IMR-90 (cell line): ENCODE results near the gene EPB41L3. TPM values are rescaled to one million over a fixed set of nuclear protein-coding genes. Genes with fewer than 3 reads are reported as not detected.

Experiments
- ATAC-seq: fragments of 200-7000 bp; cut with Tn5 transposase; 2 replicates; pipeline ENCODE4 v1.9.1; 2020; ENCODE audit warnings: low read depth, mild to moderate bottlenecking, moderate library complexity
- BruUV-seq: library from RNA; stranded (reverse); fragments of 400-500 nt; replicated peaks from 2 replicates; lab custom pipeline; 2021; lab: Mats Ljungman, UMichigan
- CTCF ChIA-PET: fragments of 300-600 bp; formaldehyde crosslinking; extraction: SDS; loops from one replicate; lab custom pipeline; 2021; ENCODE audit warnings: antibody characterized with exemption; lab: Yijun Ruan, JAX
- POLR2A ChIA-PET: fragments of 300-600 bp; sonication (Branson Sonifier 250); formaldehyde crosslinking; loops from one replicate; lab custom pipeline; 2022; ENCODE audit warnings: antibody characterized with exemption; ENCODE audit not compliant: unreplicated experiment; lab: Charles Lee
- DNase-seq: peaks from one replicate; pipeline ENCODE4 v3.0.0; 2013
- H2AFZ ChIP-seq: replicated peaks from 2 replicates; pipeline ENCODE3; 2013; ENCODE audit warnings: low read length, mild to moderate bottlenecking; ENCODE audit not compliant: poor library complexity
- H2AK5ac ChIP-seq: 2 replicates; pipeline ENCODE4 v1.6.1; 2013; ENCODE audit warnings: low read depth, low read length, inconsistent platforms
- H2AK9ac ChIP-seq: replicated peaks from 2 replicates; pipeline ENCODE3; 2013; ENCODE audit warnings: mild to moderate bottlenecking, low read depth, low read length, moderate library complexity; ENCODE audit not compliant: poor library complexity
- H2BK120ac ChIP-seq: 2 replicates; pipeline ENCODE4 v1.6.1; 2013; ENCODE audit warnings: low read depth, low read length, inconsistent platforms
- H2BK15ac ChIP-seq: 3 replicates; pipeline ENCODE4 v1.6.1; 2013; ENCODE audit warnings: low read depth, low read length, inconsistent platforms
- H2BK20ac ChIP-seq: 2 replicates; pipeline ENCODE4 v1.6.1; 2013; ENCODE audit warnings: low read depth, mild to moderate bottlenecking, inconsistent platforms, low read length, moderate library complexity
- H2BK5ac ChIP-seq: 2 replicates; pipeline ENCODE4 v1.6.1; 2013; ENCODE audit warnings: mild to moderate bottlenecking, low read depth, low read length, inconsistent platforms; ENCODE audit not compliant: poor library complexity, severe bottlenecking
- H3K14ac ChIP-seq: replicated peaks from 2 replicates; pipeline ENCODE4 v1.6.1; 2013; ENCODE audit warnings: low read depth, low read length, inconsistent platforms
- H3K18ac ChIP-seq: 2 replicates; pipeline ENCODE4 v1.6.1; 2013; ENCODE audit warnings: low read depth, low read length, control low read depth
- H3K23ac ChIP-seq: 2 replicates; pipeline ENCODE4 v1.6.1; 2013; ENCODE audit warnings: low read depth, low read length, inconsistent platforms
- H3K27ac ChIP-seq: 2 replicates; pipeline ENCODE4 v1.5.1; 2013; ENCODE audit warnings: mild to moderate bottlenecking, control low read depth, low read length; ENCODE audit not compliant: insufficient read depth
- H3K27me3 ChIP-seq: 2 replicates; pipeline ENCODE4 v1.6.1; 2013; ENCODE audit warnings: low read length; ENCODE audit not compliant: control insufficient read depth, insufficient read depth
- H3K36me3 ChIP-seq: 2 replicates; pipeline ENCODE4 v1.6.1; 2013; ENCODE audit warnings: low read length, mixed read lengths; ENCODE audit not compliant: control insufficient read depth, insufficient read depth
- H3K4ac ChIP-seq: 2 replicates; pipeline ENCODE4 v1.6.1; 2013; ENCODE audit warnings: low read depth, low read length, inconsistent platforms
- H3K4me1 ChIP-seq: 2 replicates; pipeline ENCODE4 v1.6.1; 2013; ENCODE audit warnings: low read length, mixed read lengths; ENCODE audit not compliant: control insufficient read depth, insufficient read depth
- H3K4me2 ChIP-seq: 2 replicates; pipeline ENCODE4 v1.6.1; 2013; ENCODE audit warnings: low read depth, mild to moderate bottlenecking, control low read depth, low read length, moderate library complexity
- H3K4me3 ChIP-seq: 2 replicates; pipeline ENCODE4 v1.5.1; 2013; ENCODE audit warnings: low read depth, mild to moderate bottlenecking, control low read depth, low read length, moderate library complexity; ENCODE audit not compliant: insufficient read depth
- H3K56ac ChIP-seq: 2 replicates; pipeline ENCODE4 v1.6.1; 2013; ENCODE audit warnings: low read length, inconsistent platforms; ENCODE audit not compliant: insufficient read depth; ENCODE audit errors: extremely low read depth
- H3K79me1 ChIP-seq, 2 experiments: 2 replicates each; pipeline ENCODE4 v1.6.1; 2013; ENCODE audit warnings: low read length in 2 of 2, inconsistent platforms in 1 of 2, low read depth in 1 of 2
- H3K9ac ChIP-seq: 2 replicates; pipeline ENCODE4 v1.6.1; 2013; ENCODE audit warnings: low read depth, low read length, control low read depth
- H3K9me1 ChIP-seq: 2 replicates; pipeline ENCODE4 v1.6.1; 2013; ENCODE audit warnings: low read length, inconsistent platforms; ENCODE audit not compliant: insufficient read depth
- H3K9me3 ChIP-seq: 2 replicates; pipeline ENCODE4 v1.6.1; 2013; ENCODE audit warnings: low read length; ENCODE audit not compliant: control insufficient read depth, insufficient read depth
- H4K20me1 ChIP-seq: 2 replicates; pipeline ENCODE4 v1.6.1; 2013; ENCODE audit warnings: low read length, inconsistent platforms; ENCODE audit not compliant: insufficient read depth
- H4K5ac ChIP-seq: 2 replicates; pipeline ENCODE4 v1.6.1; 2013; ENCODE audit warnings: mild to moderate bottlenecking, low read depth, low read length, control low read depth
- H4K8ac ChIP-seq, 2 experiments: 2 replicates each; pipeline ENCODE4 v1.6.1; 2013; ENCODE audit warnings: low read depth in 2 of 2, low read length in 2 of 2, control low read depth in 1 of 2, inconsistent platforms in 1 of 2
- H4K91ac ChIP-seq: 2 replicates; pipeline ENCODE4 v1.6.1; 2013; ENCODE audit warnings: low read depth, low read length, inconsistent platforms; ENCODE audit not compliant: insufficient read depth
- BHLHE40 ChIP-seq: fragments of 150-350 bp; IDR thresholded peaks from 2 replicates; pipeline ENCODE4 v1.6.1; 2016; ENCODE audit warnings: mild to moderate bottlenecking, low read depth, low read length
- CEBPB ChIP-seq: IDR thresholded peaks from 2 replicates; pipeline ENCODE4 v1.6.1; 2012; ENCODE audit warnings: low read depth, low read length, improper control_type of control experiment
- CHD1 ChIP-seq: IDR thresholded peaks from 2 replicates; pipeline ENCODE4 v1.6.1; 2012; ENCODE audit warnings: low read depth, low read length, improper control_type of control experiment
- CTCF ChIP-seq: conservative IDR thresholded peaks from 2 replicates; pipeline ENCODE4 v1.5.1; 2012; ENCODE audit warnings: mild to moderate bottlenecking, low read depth, low read length, improper control_type of control experiment
- ELK1 ChIP-seq: fragments of 150-350 bp; IDR thresholded peaks from 2 replicates; pipeline ENCODE4 v1.6.1; 2016; ENCODE audit warnings: low read depth, mild to moderate bottlenecking, low read length, moderate library complexity, borderline replicate concordance
- FOS ChIP-seq: fragments of 150-350 bp; IDR thresholded peaks from 2 replicates; pipeline ENCODE4 v1.6.1; 2016; ENCODE audit warnings: low read depth, low read length
- MAFK ChIP-seq: IDR thresholded peaks from 2 replicates; pipeline ENCODE4 v1.6.1; 2012; ENCODE audit warnings: low read depth, low read length, improper control_type of control experiment
- MAZ ChIP-seq: IDR thresholded peaks from 2 replicates; pipeline ENCODE4 v1.6.1; 2012; ENCODE audit warnings: low read depth, mild to moderate bottlenecking, low read length, improper control_type of control experiment, moderate library complexity, borderline replicate concordance
- MXI1 ChIP-seq: IDR thresholded peaks from 2 replicates; pipeline ENCODE4 v1.6.1; 2012; ENCODE audit warnings: low read depth, mild to moderate bottlenecking, low read length, moderate library complexity, borderline replicate concordance
- NFE2L2 ChIP-seq: fragments of 150-350 bp; IDR thresholded peaks from 2 replicates; pipeline ENCODE4 v1.6.1; 2016; ENCODE audit warnings: low read depth, mild to moderate bottlenecking, low read length
- POLR2A ChIP-seq: IDR thresholded peaks from 2 replicates; pipeline ENCODE4 v1.6.1; 2012; ENCODE audit warnings: mild to moderate bottlenecking, low read depth, low read length
- RAD21 ChIP-seq: IDR thresholded peaks from 2 replicates; pipeline ENCODE4 v1.6.1; 2012; ENCODE audit warnings: low read length, improper control_type of control experiment
- RCOR1 ChIP-seq: IDR thresholded peaks from 2 replicates; pipeline ENCODE4 v1.6.1; 2012; ENCODE audit warnings: mild to moderate bottlenecking, low read length, improper control_type of control experiment; ENCODE audit not compliant: insufficient replicate concordance
- RFX5 ChIP-seq: IDR thresholded peaks from 2 replicates; pipeline ENCODE4 v1.8.0; 2012; ENCODE audit warnings: low read depth, mild to moderate bottlenecking, low read length, moderate library complexity
- SMC3 ChIP-seq: fragments of 150-350 bp; IDR thresholded peaks from 2 replicates; pipeline ENCODE4 v1.6.1; 2016; ENCODE audit warnings: low read depth, mild to moderate bottlenecking, antibody characterized with exemption, low read length, moderate library complexity
- USF2 ChIP-seq: fragments of 150-350 bp; IDR thresholded peaks from 2 replicates; pipeline ENCODE4 v1.6.1; 2017; ENCODE audit warnings: mild to moderate bottlenecking, antibody characterized with exemption, low read length, low read depth
- WGBS, 2 experiments: methylation state at CpG; one replicate each; pipeline versions ENCODE4 v1.1.5 to v1.1.7; 2013; ENCODE audit warnings: missing lambda C conversion rate in 2 of 2; ENCODE audit not compliant: insufficient read length in 1 of 2; ENCODE audit errors: extremely low coverage in 2 of 2; 5-methylcytosine and 5-hydroxymethylcytosine counted together
- dilution Hi-C: fragments of 300-500 bp; cut with HindIII; formaldehyde crosslinking; loops from one replicate; pipeline ENCODE4 v1.14.3; 2018; ENCODE audit warnings: low sequenced_read_pairs; ENCODE audit not compliant: unreplicated experiment
- in situ Hi-C: fragments of 300-500 bp; cut with MboI; formaldehyde crosslinking; loops from 3 replicates; pipeline ENCODE4 v1.14.3; 2019; ENCODE audit warnings: low sequenced_read_pairs, inconsistent platforms, mixed read lengths
- intact Hi-C: fragments of 100-400 bp; cut with micrococcal nuclease; formaldehyde crosslinking; loops from 2 replicates; pipeline ENCODE4 v1.10.0; 2022
- polyA plus RNA-seq, 3 experiments: library from polyadenylated mRNA; depleted of rRNA; stranded (reverse); fragments of >200 nt; gene quantifications; 2 replicates each; pipeline ENCODE4 v1.2.3, GENCODE V29; 2012; ENCODE audit warnings: low replicate concordance in 1 of 3
- total RNA-seq: library from RNA; depleted of rRNA; stranded (reverse); fragments of >200 nt; gene quantifications from 2 replicates; pipeline ENCODE4 v1.2.3, GENCODE V29; 2012

The EPB41L3 gene
- total and polyA plus RNA-seq, 2 of the 4 experiments (the other 2 are of a cell fraction), result 36.6 to 70.3 TPM

GRCh38 chr18:5380586-5380985 lies 163.2 kb downstream of the EPB41L3 start:
- WGBS, 2 experiments, result 63% methylated on average over 1 of the region's 2 CpGs; no CpG with 5 or more reads in 1 of the 2 experiments
- Histone ChIP-seq H4K20me1 (no peaks in the 10 kb centered on the region), H3K27ac (no peak overlapping the region), H3K14ac (no peak overlapping the region), H3K23ac (no peak overlapping the region), H2BK20ac (no peak overlapping the region), H3K4me2 (no peak overlapping the region), H3K9me1 (no peaks in the 10 kb centered on the region), H3K4me3 (no peak overlapping the region), H4K91ac (no peak overlapping the region), H2AFZ (no peak overlapping the region), H3K9ac (no peak overlapping the region), H2AK5ac (no peak overlapping the region), H2AK9ac (no peak overlapping the region), H3K4ac (no peak overlapping the region), H4K8ac (no peak overlapping the region), H2BK5ac (no peak overlapping the region), H3K18ac (no peak overlapping the region), H3K79me1 (no peaks in the 10 kb centered on the region), H3K36me3 (no peaks in the 10 kb centered on the region), H3K4me1 (no peaks in the 10 kb centered on the region), H3K56ac (no peak overlapping the region), H2BK120ac (no peak overlapping the region), H2BK15ac (no peak overlapping the region), H3K9me3 (no peaks in the 10 kb centered on the region), H4K5ac (no peak overlapping the region), H3K27me3 (no peaks in the 10 kb centered on the region)
- DNase-seq, result no peak
- no TSS peak for BruUV-seq
- CTCF ChIA-PET, result no interaction called here
- ATAC-seq, result no peak
- in situ Hi-C loops, result no loop called here
- intact Hi-C loops, result no loop called here
- POLR2A ChIA-PET, result no interaction called here
- dilution Hi-C loops, result no loop called here
- TF ChIP-seq CHD1, result no peak
- no peak for TF ChIP-seq RCOR1
- no peak for TF ChIP-seq POLR2A
- TF ChIP-seq SMC3, result no peak
- TF ChIP-seq MXI1, result no peak
- TF ChIP-seq FOS, result no peak
- no peak for TF ChIP-seq RAD21
- TF ChIP-seq NFE2L2, result no peak
- TF ChIP-seq MAZ, result no peak
- no peak for TF ChIP-seq CTCF
- no peak for TF ChIP-seq ELK1
- no peak for TF ChIP-seq MAFK
- no peak for TF ChIP-seq RFX5
- TF ChIP-seq CEBPB, result no peak
- TF ChIP-seq BHLHE40, result no peak
- no peak for TF ChIP-seq USF2
